Ovary (tissue), 3 donors: ENCODE measurements around the gene MYO5C.

Source experiments
- CTCF ChIP-seq, 3 donors: fragments of 450-650 bp in 2 of 3; fragments of 200-600 bp in 1 of 3; IDR thresholded peaks; one replicate each; pipeline versions ENCODE4 v1.5.1 to v1.8.0; 2016 to 2022; ENCODE audit warnings: antibody characterized with exemption in 3 of 3, mild to moderate bottlenecking in 1 of 3
- EP300 ChIP-seq: sonication (generic); formaldehyde crosslinking; IDR thresholded peaks from one replicate; pipeline ENCODE4 v1.6.1; 2017; ENCODE audit warnings: antibody characterized with exemption
- POLR2A ChIP-seq: fragments of 450-650 bp; IDR thresholded peaks from one replicate; pipeline ENCODE4 v1.6.1; 2017; ENCODE audit warnings: antibody characterized with exemption, mild to moderate bottlenecking, moderate library complexity
- donor health status: DM: no; HTN: no; CAD: no.

GRCh38 chr15:52163321-52164190 lies 132.0 kb downstream of the MYO5C start:
- TF ChIP-seq CTCF (IDR thresholded peaks at IDR 0.05) (no peak), EP300 (no peak), POLR2A (no peak)
